ENCODE measurements around the gene SMG9.

DNA sequence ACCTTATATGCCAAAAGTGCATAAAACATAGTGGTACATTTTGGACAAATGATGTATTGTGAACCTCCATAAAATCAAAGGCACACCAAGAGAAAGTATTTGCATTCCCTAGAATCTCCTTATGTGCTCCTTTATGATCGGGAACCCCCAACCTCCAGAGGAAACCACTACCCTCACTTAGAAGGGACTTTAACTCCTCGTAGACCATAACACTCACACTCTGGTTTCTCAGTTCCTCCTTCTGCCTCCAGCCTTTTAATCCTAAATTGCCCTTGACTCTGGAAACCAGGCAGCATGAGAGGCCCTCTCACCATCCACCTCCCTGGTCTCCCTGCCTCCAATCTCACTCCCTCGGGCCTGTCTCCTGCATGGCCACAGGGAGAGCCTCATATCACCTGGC, 35.8 kb upstream of the SMG9 start:
- TF ChIP-seq, protein P1, sequence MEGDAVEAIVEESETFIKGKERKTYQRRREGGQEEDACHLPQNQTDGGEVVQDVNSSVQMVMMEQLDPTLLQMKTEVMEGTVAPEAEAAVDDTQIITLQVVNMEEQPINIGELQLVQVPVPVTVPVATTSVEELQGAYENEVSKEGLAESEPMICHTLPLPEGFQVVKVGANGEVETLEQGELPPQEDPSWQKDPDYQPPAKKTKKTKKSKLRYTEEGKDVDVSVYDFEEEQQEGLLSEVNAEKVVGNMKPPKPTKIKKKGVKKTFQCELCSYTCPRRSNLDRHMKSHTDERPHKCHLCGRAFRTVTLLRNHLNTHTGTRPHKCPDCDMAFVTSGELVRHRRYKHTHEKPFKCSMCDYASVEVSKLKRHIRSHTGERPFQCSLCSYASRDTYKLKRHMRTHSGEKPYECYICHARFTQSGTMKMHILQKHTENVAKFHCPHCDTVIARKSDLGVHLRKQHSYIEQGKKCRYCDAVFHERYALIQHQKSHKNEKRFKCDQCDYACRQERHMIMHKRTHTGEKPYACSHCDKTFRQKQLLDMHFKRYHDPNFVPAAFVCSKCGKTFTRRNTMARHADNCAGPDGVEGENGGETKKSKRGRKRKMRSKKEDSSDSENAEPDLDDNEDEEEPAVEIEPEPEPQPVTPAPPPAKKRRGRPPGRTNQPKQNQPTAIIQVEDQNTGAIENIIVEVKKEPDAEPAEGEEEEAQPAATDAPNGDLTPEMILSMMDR (IDR thresholded peaks at IDR 0.05) = no peak
- TF ChIP-seq POLR2A (IDR thresholded peaks at IDR 0.05) (no peak), EP300 (IDR thresholded peaks at IDR 0.05) (no peak), POLR2AphosphoS5 (IDR thresholded peaks at IDR 0.05) (no peak)
